Stimulated activated effector memory CD8-positive, alpha-beta T cell treated with anti-CD3 and anti-CD28 coated beads, Interleukin-12 subunit alpha, Interleukin-12 subunit beta, amount 100 ng/mL, for 72 hours (primary cell): Measurements from ENCODE around the gene WRAP73.
A peak's percentile ranks its signal among the peaks of the same experiment; 100 is the strongest.

Experiments
- ATAC-seq: fragments of 150-1000 bp; cut with Tn5 transposase; 2 replicates; pipeline ENCODE4 v1.10.0; 2021
- DNase-seq, 2 donors: peaks; one replicate each; pipeline ENCODE4 v3.0.0; 2021 to 2022; ENCODE audit warnings: low spot score in 2 of 2
- H3K27ac Mint-ChIP-seq: one replicate; pipeline ENCODE4 v1.8.0; 2022; ENCODE audit warnings: mild to moderate bottlenecking, mixed read lengths
- H3K36me3 Mint-ChIP-seq: one replicate; pipeline ENCODE4 v1.8.0; 2022; ENCODE audit warnings: mild to moderate bottlenecking, mixed read lengths
- H3K4me1 Mint-ChIP-seq: one replicate; pipeline ENCODE4 v1.8.0; 2022; ENCODE audit warnings: mixed read lengths
- H3K4me3 Mint-ChIP-seq: one replicate; pipeline ENCODE4 v1.8.0; 2022; ENCODE audit warnings: mild to moderate bottlenecking, mixed read lengths
- H3K9me3 Mint-ChIP-seq: one replicate; pipeline ENCODE4 v1.8.0; 2022; ENCODE audit warnings: mixed read lengths

The WRAP73 gene

DNA sequence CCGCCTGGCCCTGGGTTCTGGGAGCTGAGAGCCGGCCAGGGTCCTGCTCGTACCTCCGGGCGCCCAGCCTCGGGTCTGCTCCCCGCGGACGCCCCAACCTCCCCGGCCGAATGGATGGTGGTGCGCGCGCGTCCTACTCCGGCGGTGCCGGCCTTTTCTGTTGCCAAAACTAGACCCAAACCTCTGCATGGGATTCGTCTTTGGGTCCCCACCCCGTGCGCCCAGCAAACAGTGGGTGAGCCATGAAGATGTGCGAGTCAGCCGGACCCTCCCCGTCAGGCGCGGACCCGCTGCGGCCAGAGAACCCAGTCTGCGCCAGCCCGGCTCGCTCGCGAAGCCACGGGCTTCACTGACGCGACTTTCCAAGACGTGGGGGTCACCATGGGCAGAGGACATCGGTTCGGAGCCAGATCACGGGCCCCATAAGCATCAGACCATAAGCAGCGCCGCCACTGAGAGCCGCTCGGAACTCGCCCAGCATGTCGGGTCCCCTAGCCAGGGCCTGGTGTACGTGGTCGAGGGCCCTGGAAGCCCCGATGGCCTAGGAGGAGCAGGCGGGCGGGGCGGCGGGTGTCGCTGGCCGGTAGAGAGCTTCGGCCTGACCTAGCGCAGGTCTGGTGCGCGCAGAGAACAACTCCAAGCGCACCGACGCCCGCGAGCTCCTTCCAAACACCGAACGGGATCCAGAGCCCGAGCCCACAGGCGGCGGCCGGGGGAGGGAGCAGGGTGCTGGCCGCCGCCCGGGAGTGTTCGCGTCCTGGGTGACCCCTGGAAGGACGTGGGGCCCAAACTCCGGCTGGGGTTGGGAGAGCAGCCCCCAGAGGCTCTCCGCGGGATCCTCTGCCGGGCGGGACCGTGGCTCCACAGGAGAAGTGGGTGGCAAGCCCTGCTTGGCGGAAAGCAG is 1.4 kb upstream of the WRAP73 start:
- DNase-seq (no peak), ATAC-seq (no peak)
- Mint-ChIP-seq H3K9me3 (no peaks in the 10 kb centered on the region), H3K36me3 (peaks cover 15% of the 10 kb centered on the region), H3K27ac (no peak overlapping the region), H3K4me1 (peaks cover 22% of the 10 kb centered on the region), H3K4me3 (peak overlapping the region; percentile 72)

GRCh38 chr1:3650248-3651025 is 534 bp upstream of the WRAP73 start:
- ATAC-seq (no peak), DNase-seq (no peak)
- peak overlapping the region; percentile 72 for H3K4me3 Mint-ChIP-seq
- H3K27ac Mint-ChIP-seq: peak overlapping the region; percentile 84
- peaks cover 18% of the 10 kb centered on the region for H3K4me1 Mint-ChIP-seq
- no peaks in the 10 kb centered on the region for H3K9me3 Mint-ChIP-seq
- peaks cover 24% of the 10 kb centered on the region for H3K36me3 Mint-ChIP-seq

DNA sequence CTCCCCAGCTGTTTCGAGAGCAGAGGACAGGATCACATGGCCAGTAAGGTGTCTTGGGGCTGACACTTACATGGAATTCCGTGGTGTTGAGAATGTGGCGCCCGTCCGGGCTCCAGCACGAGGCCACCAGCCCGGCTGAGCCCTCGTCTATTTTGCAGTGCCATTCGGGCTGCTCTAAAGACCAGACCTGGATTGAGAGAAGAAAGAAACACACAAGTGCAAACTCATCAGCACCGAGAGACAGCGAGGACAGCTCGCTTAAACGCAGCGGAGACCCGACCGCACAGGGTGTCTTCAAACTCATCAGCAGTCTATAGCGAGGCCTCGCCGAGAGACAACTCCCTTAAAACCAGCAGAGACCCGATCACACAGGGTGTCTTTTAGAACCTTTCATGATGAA is 3.3 kb downstream of the WRAP73 start:
- DNase-seq (no peak), ATAC-seq (no peak)
- Mint-ChIP-seq H3K4me3 (no peak overlapping the region), H3K9me3 (no peaks in the 10 kb centered on the region), H3K27ac (no peak overlapping the region), H3K36me3 (peaks cover 44% of the 10 kb centered on the region), H3K4me1 (peaks cover 18% of the 10 kb centered on the region)

DNA sequence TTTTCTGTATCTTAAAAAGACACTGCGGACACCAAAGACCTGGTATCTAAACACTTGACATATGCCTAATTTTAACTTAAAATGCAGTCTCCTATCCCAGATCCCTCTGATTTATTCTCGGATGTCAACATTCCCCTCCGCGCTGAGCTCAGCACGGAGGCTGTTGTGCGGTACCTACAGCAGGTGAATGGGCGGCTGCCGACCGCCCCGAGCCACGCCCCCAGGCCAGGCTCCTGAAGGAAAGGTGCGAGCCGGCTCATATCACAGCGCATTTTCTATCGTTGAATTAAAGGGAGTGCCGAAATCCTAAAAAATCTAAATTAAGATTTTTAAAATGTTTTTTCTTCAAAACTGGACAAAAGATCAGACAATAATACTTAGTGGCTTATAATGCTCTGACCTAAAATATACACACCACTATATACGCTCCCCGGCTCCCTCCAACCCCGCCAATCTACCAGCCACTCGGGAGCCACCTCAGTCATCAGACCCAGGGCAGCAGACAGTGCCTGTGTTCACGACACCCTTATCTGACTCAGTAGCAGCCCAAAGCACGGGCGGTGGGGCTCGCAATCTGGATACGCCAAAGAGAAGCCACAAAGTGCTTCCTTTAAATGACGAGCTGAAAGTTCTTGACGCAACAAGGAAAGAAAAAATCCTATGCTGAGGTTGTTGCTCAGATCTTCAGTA is 4.1 kb downstream of the WRAP73 start:
- H3K36me3 Mint-ChIP-seq: peaks cover 44% of the 10 kb centered on the region
- peaks cover 12% of the 10 kb centered on the region for H3K4me1 Mint-ChIP-seq
- no peaks in the 10 kb centered on the region for H3K9me3 Mint-ChIP-seq
- DNase-seq: no peak
- no peak for ATAC-seq
- no peak overlapping the region for H3K4me3 Mint-ChIP-seq
- no peak overlapping the region for H3K27ac Mint-ChIP-seq

- Mint-ChIP-seq H3K36me3 (peaks cover 44% of the 10 kb centered on the region), H3K4me1 (peaks cover 12% of the 10 kb centered on the region), H3K9me3 (no peaks in the 10 kb centered on the region), H3K4me3 (no peak overlapping the region), H3K27ac (no peak overlapping the region)
- no peak for ATAC-seq
- DNase-seq: no peak
Measured at GRCh38 chr1:3645247-3645646, 4.7 kb downstream of the WRAP73 start.

- no peak overlapping the region for H3K4me3 Mint-ChIP-seq
- H3K27ac Mint-ChIP-seq: no peak overlapping the region
- no peaks in the 10 kb centered on the region for H3K9me3 Mint-ChIP-seq
- peaks cover 12% of the 10 kb centered on the region for H3K4me1 Mint-ChIP-seq
- DNase-seq: no peak
- ATAC-seq: no peak
- H3K36me3 Mint-ChIP-seq: peaks cover 44% of the 10 kb centered on the region
Measured at GRCh38 chr1:3644273-3644672, 5.6 kb downstream of the WRAP73 start.

DNA sequence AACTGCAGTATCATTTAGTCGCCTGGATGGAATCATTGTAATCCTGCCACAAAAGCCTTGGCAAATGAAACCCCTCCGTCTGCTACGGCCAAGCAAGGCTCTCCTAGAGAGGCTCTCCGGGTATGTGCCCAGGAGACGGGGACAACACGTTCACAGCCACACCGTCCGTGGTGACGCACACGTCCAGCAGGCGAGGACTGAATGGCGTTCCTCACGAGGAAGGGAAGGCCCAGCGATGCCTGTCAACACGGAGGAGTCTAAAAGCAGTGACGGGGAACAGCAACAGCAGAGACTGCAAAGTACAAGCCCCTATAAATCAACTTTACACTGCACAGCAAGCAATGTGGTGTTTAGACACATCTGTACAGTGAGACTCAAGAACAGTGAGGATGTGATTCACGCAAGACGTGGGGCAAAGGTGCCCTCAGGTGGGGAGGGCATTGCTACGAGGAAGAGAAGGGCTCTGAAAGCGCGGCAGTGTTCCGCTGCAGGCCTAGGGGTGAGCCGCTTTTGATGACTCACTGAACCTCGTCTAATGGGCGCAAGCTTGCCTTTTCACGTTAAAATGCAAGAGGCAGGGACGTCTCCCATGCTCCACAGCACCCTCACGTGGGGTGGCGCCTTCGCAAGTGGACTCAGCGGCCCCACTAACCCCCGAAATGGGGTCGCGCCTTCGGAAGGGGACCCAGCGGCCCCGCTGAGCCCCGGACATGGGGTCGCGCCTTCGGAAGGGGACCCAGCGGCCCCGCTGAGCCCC is 6.8 kb downstream of the WRAP73 start:
- ATAC-seq (no peak), DNase-seq (no peak)
- no peak overlapping the region for H3K4me3 Mint-ChIP-seq
- H3K4me1 Mint-ChIP-seq: peaks cover 4% of the 10 kb centered on the region
- H3K27ac Mint-ChIP-seq: no peak overlapping the region
- H3K36me3 Mint-ChIP-seq: peaks cover 54% of the 10 kb centered on the region
- no peaks in the 10 kb centered on the region for H3K9me3 Mint-ChIP-seq

DNA sequence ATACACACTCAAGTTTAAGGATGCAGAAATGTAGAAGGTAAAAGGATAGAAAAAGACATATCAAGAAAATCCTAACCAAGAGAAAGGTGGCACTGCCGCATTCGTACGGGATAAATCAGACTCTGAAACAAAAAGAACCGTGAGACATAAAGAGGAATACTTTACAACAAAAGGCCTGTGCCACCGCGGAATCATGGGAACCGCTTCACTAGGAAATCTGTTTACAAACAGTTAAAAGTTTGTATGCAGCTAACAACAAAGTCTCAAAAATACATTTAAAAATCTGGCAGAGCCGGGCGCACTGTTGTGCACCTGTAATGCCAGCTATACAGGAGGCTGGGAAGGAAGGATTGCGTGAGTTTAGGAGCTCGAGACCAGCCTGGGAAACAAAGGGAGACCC is 8.1 kb downstream of the WRAP73 start:
- Mint-ChIP-seq H3K4me3 (no peak overlapping the region), H3K4me1 (no peaks in the 10 kb centered on the region), H3K9me3 (no peaks in the 10 kb centered on the region), H3K36me3 (peaks cover 57% of the 10 kb centered on the region), H3K27ac (no peak overlapping the region)
- ATAC-seq (no peak), DNase-seq (no peak)

DNA sequence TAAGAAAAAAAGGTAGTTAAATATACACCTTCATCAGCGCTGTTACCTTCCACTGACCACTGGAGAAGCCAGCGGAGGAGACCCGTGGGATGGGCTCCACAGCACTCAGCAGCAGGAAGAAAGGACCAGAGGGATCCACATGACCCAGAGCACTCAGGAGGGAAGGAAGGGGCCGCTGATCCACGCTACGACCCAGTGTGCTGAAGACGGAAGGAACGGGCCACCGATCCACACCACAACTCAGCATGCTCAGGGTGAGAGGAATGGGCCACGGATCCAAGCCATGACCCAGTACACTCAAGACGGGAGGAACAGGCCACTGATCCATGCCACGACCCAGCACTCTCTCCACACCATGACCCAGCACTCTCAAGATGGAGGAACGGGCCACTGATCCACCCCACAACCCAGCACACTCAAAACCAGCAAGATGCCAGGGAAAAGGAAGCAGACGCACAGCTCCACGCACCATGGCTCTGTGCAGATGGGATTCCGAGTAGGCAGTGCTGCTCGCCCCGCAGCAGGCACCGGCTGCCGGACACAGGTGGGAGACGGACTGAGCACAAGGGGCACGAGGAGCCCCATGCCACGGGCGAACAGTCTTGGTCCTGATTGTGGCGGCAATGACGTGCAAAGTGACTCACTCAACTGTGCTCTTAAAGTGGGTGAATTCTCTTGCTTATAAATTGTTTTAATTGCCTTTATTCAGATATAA is 8.7 kb downstream of the WRAP73 start:
- no peak for DNase-seq
- no peaks in the 10 kb centered on the region for H3K4me1 Mint-ChIP-seq
- no peak for ATAC-seq
- H3K27ac Mint-ChIP-seq: no peak overlapping the region
- H3K36me3 Mint-ChIP-seq: peaks cover 57% of the 10 kb centered on the region
- H3K9me3 Mint-ChIP-seq: no peaks in the 10 kb centered on the region
- H3K4me3 Mint-ChIP-seq: no peak overlapping the region

- DNase-seq (no peak), ATAC-seq (no peak)
- Mint-ChIP-seq H3K9me3 (no peaks in the 10 kb centered on the region), H3K36me3 (peaks cover 59% of the 10 kb centered on the region), H3K27ac (no peak overlapping the region), H3K4me1 (no peaks in the 10 kb centered on the region), H3K4me3 (no peak overlapping the region)
Measured at GRCh38 chr1:3640121-3640837, 9.6 kb downstream of the WRAP73 start.

GRCh38 chr1:3639397-3639911 is 10.4 kb downstream of the WRAP73 start:
- no peak overlapping the region for H3K4me3 Mint-ChIP-seq
- DNase-seq (no peak), ATAC-seq (no peak)
- no peaks in the 10 kb centered on the region for H3K4me1 Mint-ChIP-seq
- no peaks in the 10 kb centered on the region for H3K9me3 Mint-ChIP-seq
- peaks cover 62% of the 10 kb centered on the region for H3K36me3 Mint-ChIP-seq
- H3K27ac Mint-ChIP-seq: no peak overlapping the region

DNA sequence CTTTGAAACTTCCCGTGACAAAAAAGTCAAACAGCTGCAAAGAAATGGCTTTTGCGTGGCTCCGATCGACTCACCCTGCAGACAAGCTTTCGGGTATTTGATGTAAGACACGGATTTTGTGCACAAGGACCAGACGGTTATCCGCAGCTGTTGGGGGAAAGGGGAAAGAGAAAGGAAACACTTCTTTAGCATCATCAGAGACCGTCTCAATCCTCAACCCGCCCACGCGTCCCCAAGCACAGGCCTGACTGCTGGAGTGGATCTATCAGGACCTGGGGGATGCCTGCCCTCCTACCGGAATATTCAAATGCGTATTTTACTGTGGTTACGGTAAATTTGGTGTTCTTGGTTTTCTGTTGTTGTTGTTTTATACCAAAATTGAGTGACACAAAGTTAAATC is 11.2 kb downstream of the WRAP73 start:
- H3K4me1 Mint-ChIP-seq: no peaks in the 10 kb centered on the region
- peaks cover 66% of the 10 kb centered on the region for H3K36me3 Mint-ChIP-seq
- DNase-seq (no peak), ATAC-seq (no peak)
- no peaks in the 10 kb centered on the region for H3K9me3 Mint-ChIP-seq
- H3K4me3 Mint-ChIP-seq: no peak overlapping the region
- no peak overlapping the region for H3K27ac Mint-ChIP-seq

DNA sequence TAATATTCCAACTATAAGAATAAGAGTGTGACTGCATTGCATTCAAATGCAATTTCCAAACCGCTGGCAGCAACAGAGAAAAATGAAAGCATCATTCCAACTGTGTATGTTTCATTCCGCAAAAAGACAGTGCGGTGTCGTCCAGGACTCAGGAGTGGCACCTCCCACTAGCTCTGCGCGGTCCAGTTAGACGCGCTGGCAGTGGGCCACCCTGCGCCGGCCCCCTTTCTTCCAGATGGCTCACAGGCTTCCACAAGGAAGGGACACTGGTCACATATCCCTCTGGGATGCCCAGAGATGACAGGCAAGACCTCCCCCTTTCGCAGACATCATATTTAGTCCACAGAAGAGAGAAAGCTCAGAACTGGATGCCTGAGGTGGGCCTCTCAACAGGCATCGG is 11.9 kb downstream of the WRAP73 start:
- no peak for DNase-seq
- Mint-ChIP-seq H3K36me3 (peaks cover 71% of the 10 kb centered on the region), H3K4me1 (no peaks in the 10 kb centered on the region), H3K27ac (no peak overlapping the region), H3K9me3 (no peaks in the 10 kb centered on the region), H3K4me3 (no peak overlapping the region)
- ATAC-seq: no peak

DNA sequence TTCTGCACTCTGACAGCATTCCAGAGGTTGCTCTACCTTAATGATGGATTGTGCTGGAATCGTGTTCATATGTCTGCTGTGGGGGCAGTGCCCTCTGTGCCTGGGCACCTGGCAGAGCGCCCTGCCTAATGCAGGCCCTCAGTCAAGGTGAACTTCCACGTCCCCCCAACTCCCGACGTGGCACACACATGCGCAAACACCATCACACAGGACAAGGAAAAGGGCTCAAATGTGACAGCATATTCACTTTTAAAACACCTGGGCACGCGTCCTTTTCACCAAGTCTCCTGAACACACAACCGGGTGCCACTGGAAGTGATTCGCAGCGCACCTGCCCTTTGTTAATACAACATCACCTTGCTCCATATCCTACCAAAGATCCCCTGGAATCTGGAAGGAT is 13.4 kb downstream of the WRAP73 start:
- ATAC-seq (no peak), DNase-seq (no peak)
- peak overlapping the region; percentile 80 for H3K27ac Mint-ChIP-seq
- H3K4me3 Mint-ChIP-seq: no peak overlapping the region
- no peaks in the 10 kb centered on the region for H3K4me1 Mint-ChIP-seq
- peaks cover 69% of the 10 kb centered on the region for H3K36me3 Mint-ChIP-seq
- H3K9me3 Mint-ChIP-seq: no peaks in the 10 kb centered on the region
